Activated CD8-positive, alpha-beta T cell treated with anti-CD3 and anti-CD28 coated beads for 36 hours (primary cell): ENCODE measurements around the gene TMCC1. TPM values are rescaled to one million over a fixed set of nuclear protein-coding genes. Genes with fewer than 3 reads are reported as not detected.
A peak's percentile ranks its signal among the peaks of the same experiment; 100 is the strongest.

ENCODE experiments used
- ATAC-seq: fragments of 200-7000 bp; cut with Tn5 transposase; one replicate; pipeline ENCODE4 v1.10.0; 2021; ENCODE audit warnings: mild to moderate bottlenecking, moderate library complexity
- CTCF ChIA-PET: fragments of 350-600 bp; sonication (Branson Sonifier 250); formaldehyde crosslinking; loops from one replicate; lab custom pipeline; 2021; ENCODE audit warnings: antibody characterized with exemption; lab: Charles Lee
- POLR2A ChIA-PET: fragments of 350-600 bp; sonication (Branson Sonifier 250); formaldehyde crosslinking; loops from one replicate; lab custom pipeline; 2021; ENCODE audit warnings: antibody characterized with exemption; lab: Charles Lee
- DNase-seq: peaks from one replicate; pipeline ENCODE4 v3.0.0-alpha.2; 2020
- H3K27ac Mint-ChIP-seq: one replicate; pipeline ENCODE4 v1.8.0; 2021; ENCODE audit warnings: mild to moderate bottlenecking, mixed read lengths
- H3K27me3 Mint-ChIP-seq: one replicate; pipeline ENCODE4 v1.8.0; 2021; ENCODE audit warnings: mixed read lengths
- H3K36me3 Mint-ChIP-seq: one replicate; pipeline ENCODE4 v1.8.0; 2021; ENCODE audit warnings: low read depth, mixed read lengths
- H3K4me1 Mint-ChIP-seq: one replicate; pipeline ENCODE4 v1.8.0; 2021; ENCODE audit warnings: low read depth, mixed read lengths
- H3K4me3 Mint-ChIP-seq: one replicate; pipeline ENCODE4 v1.8.0; 2021; ENCODE audit warnings: mild to moderate bottlenecking, moderate library complexity, mixed read lengths
- H3K9me3 Mint-ChIP-seq: one replicate; pipeline ENCODE4 v1.8.0; 2021; ENCODE audit warnings: mixed read lengths
- CTCF ChIP-seq: fragments of 200-600 bp; IDR thresholded peaks from one replicate; pipeline ENCODE4 v1.8.0; 2022; ENCODE audit warnings: antibody characterized with exemption, mild to moderate bottlenecking
- intact Hi-C: fragments of 100-400 bp; cut with micrococcal nuclease; formaldehyde crosslinking; loops from one replicate; pipeline ENCODE4 v1.10.0; 2022
- total RNA-seq, 2 experiments: library from RNA; stranded (reverse); gene quantifications; one replicate each; pipeline ENCODE4 v1.2.3, GENCODE V29; 2021

Gene TMCC1
- total RNA-seq, 2 experiments from 2014 or later, result 14.1 to 18.0 TPM

GRCh38 chr3:129794311-129795185, 99.0 kb downstream of the TMCC1 start:
- DNase-seq, result peak; percentile 18
- intact Hi-C loops, result no loop called here
- Mint-ChIP-seq H3K27me3 (no peaks in the 10 kb centered on the region), H3K36me3 (no peaks in the 10 kb centered on the region), H3K27ac (no peak overlapping the region), H3K4me1 (peaks cover 20% of the 10 kb centered on the region), H3K4me3 (no peak overlapping the region), H3K9me3 (no peaks in the 10 kb centered on the region)
- POLR2A ChIA-PET, result interaction anchor here (1.1 to 1.4 kb wide), 2 partner anchors 28 to 45 kb away, joined by 3 read pairs; no protein-coding TSS in a partner anchor
- ATAC-seq, result peak; percentile 45
- CTCF ChIA-PET, result interaction anchor here (1.0 kb wide), 1 partner anchor 152 kb away, joined by 3 read pairs; no protein-coding TSS in a partner anchor
- no peak for TF ChIP-seq CTCF

- no peak overlapping the region for H3K4me3 Mint-ChIP-seq
- intact Hi-C loops, result no loop called here
Measured at GRCh38 chr3:129793942-129794310, 99.6 kb downstream of the TMCC1 start.

DNA sequence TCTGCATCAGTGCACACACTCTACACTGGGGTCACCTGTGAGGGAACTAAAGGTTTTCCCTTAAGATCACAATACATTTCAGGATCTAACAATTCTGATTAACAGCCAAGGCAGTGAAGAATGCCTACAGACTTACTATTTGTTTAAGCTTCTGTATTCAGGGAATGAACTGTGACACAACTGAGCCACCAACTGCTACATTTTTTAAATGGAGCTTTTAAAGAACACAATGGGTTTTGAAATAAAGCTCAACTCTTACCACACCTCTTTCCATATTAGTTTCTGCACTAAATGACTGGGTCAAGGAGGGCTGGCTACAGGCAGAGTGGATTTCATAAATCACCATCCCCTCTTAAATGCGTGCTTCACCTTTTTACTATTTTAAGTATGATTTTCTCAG, 100.2 kb downstream of the TMCC1 start:
- POLR2A ChIA-PET, result interaction anchor here (1.4 kb wide), 1 partner anchor 44 kb away, joined by 3 read pairs; no protein-coding TSS in a partner anchor
- Mint-ChIP-seq H3K27ac (no peak overlapping the region), H3K9me3 (no peaks in the 10 kb centered on the region), H3K27me3 (no peaks in the 10 kb centered on the region), H3K36me3 (no peaks in the 10 kb centered on the region), H3K4me3 (no peak overlapping the region), H3K4me1 (peaks cover 20% of the 10 kb centered on the region)
- no peak for ATAC-seq
- no peak for TF ChIP-seq CTCF
- intact Hi-C loops, result no loop called here
- CTCF ChIA-PET, result no interaction called here
- no peak for DNase-seq

More at GRCh38 chr3:129793942-129794310, 99.6 kb downstream of the TMCC1 start:
- DNase-seq (no peak), ATAC-seq (no peak)
- H3K9me3 Mint-ChIP-seq, result no peaks in the 10 kb centered on the region
- no peak for TF ChIP-seq CTCF
- H3K36me3 Mint-ChIP-seq, result no peaks in the 10 kb centered on the region
- no peaks in the 10 kb centered on the region for H3K27me3 Mint-ChIP-seq
- no peak overlapping the region for H3K27ac Mint-ChIP-seq
- ChIA-PET CTCF (interaction anchor here (1.0 kb wide), 1 partner anchor 153 kb away, joined by 3 read pairs; no protein-coding TSS in a partner anchor), POLR2A (interaction anchor here (1.1 to 1.4 kb wide), 2 partner anchors 29 to 45 kb away, joined by 3 read pairs; no protein-coding TSS in a partner anchor)
- H3K4me1 Mint-ChIP-seq, result peaks cover 20% of the 10 kb centered on the region

DNA sequence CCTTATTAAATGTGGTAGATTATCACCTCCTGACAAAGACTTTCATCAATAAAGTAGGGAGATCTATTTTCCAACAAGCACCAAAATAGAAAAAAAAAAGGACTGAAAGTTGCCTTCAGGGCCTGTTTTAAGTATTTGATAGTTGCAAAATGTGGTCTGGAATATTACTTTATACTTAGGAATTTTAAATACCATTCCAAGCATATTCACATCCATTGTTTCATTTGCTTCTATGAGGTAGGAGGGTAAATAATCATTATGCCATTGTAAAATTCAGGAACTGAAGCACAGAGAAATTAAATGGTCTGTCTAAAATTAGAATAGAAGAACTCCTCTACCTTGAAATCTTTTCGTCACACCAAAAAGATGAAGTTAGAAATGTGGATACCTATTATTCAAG, 110.0 kb downstream of the TMCC1 start:
- no peak for ATAC-seq
- H3K27me3 Mint-ChIP-seq, result no peaks in the 10 kb centered on the region
- CTCF ChIA-PET, result no interaction called here

More for the DNA sequence above, 110.0 kb downstream of the TMCC1 start:
- intact Hi-C loops, result no loop called here
- Mint-ChIP-seq H3K27ac (no peak overlapping the region), H3K9me3 (no peaks in the 10 kb centered on the region), H3K36me3 (no peaks in the 10 kb centered on the region), H3K4me3 (no peak overlapping the region), H3K4me1 (no peaks in the 10 kb centered on the region)
- no peak for TF ChIP-seq CTCF
- DNase-seq, result no peak
- POLR2A ChIA-PET, result no interaction called here
